ENCODE measurements around the gene GABRQ.
"Not testable (repeated sequence)": the region's sequence is repeated elsewhere in the genome, so short reads cannot be mapped to it uniquely, and the experiment has no call there.

Gene GABRQ

GRCh38 chrX:152663086-152663485 lies 25.4 kb downstream of the GABRQ start:
- DNase-seq = no peak

- DNase-seq = no peak
These were observed 36.4 kb downstream of the GABRQ start for GRCh38 chrX:152674135-152674534.

GRCh38 chrX:152674652-152675051 lies 37.0 kb downstream of the GABRQ start:
- DNase-seq = not testable (repeated sequence)

- not testable (repeated sequence) for DNase-seq
These were observed 43.3 kb downstream of the GABRQ start for GRCh38 chrX:152681012-152681411.

GRCh38 chrX:152697952-152698931 lies 60.5 kb downstream of the GABRQ start, which contains the start of gene MAGEA3:
Gene MAGEA3 (plus strand): TSS chrX:152698794. CDS start chrX:152700833, 2,039 bp downstream.
- DNase-seq = not testable (repeated sequence)

GRCh38 chrX:152700390-152700789 lies 62.7 kb downstream of the GABRQ start:
- not testable (repeated sequence) for DNase-seq

GRCh38 chrX:152706500-152706899 lies 68.8 kb downstream of the GABRQ start:
- not testable (repeated sequence) for DNase-seq

Measured in T-helper 9 cell (primary cell).